ENCODE results near the gene TMEM123. TPM values are rescaled to one million over a fixed set of nuclear protein-coding genes. Genes with fewer than 3 reads are reported as not detected.

TMEM123 gene
- total and polyA plus RNA-seq, 10 donors: 51.3 to 184 (median 146) TPM

GRCh38 chr11:102416976-102417375, 35.6 kb downstream of the TMEM123 start:
- Histone ChIP-seq H3K27me3 (replicated peaks in 1 of 7) (no peaks in the 10 kb centered on the region), H3K4me1 (peaks cover 0 to 79% (median 14%) of the 10 kb centered on the region in 6 donors), H3K9me3 (peaks cover 0 to 19% (median 11%) of the 10 kb centered on the region in 8 donors), H3K27ac (peak overlapping the region in 2 of 8 donors; percentile 4 to 18), H3K36me3 (peaks cover 0 to 15% (median 0%) of the 10 kb centered on the region in 6 donors), H3K4me3 (no peak overlapping the region)
- no peak for DNase-seq
- TF ChIP-seq CTCF (IDR thresholded peaks at IDR 0.05 in 8 of 11, conservative IDR thresholded peaks at IDR 0.05 in 3 of 11) (no peak), POLR2AphosphoS5 (IDR thresholded peaks at IDR 0.05) (no peak), POLR2A (IDR thresholded peaks at IDR 0.05) (no peak)
- intact Hi-C loops (cut with DNase I; ENCODE audit: low total_unique reads): no loop called here
- WGBS, 5 donors: 80 to 95% (median 86%) methylated on average over 2 of the region's 2 CpGs

DNA sequence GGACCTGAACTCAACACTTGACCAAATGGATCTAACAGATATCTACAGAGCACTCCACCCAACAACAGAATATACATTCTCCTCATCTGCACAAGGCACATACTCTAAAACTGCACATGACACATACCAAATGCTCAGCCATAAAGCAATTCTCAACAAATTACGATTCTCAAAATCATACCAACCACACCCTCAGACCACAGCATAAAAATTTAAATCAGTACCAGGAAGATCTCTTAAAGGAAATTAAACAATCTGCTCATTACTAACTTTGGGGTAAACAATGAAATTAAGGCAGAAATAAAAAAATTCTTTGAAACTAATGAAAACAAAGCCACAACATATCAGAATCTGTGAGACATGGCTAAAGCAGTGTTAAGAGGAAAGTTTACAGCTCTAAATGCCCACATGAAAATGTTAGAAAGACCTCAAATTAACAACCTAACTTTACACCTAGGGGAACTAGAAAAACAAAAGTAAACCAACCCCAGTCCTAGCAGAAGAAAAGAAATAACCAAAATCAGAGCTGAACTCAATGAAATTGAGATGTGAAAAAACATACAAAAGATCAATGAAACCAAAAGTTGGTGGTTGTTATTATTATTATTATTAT, 37.2 kb downstream of the TMEM123 start:
- intact Hi-C loops (cut with DNase I; ENCODE audit: low total_unique reads): no loop called here
- peak overlapping the region in 2 of 8 donors; percentile 4 to 18 for H3K27ac ChIP-seq
- peaks cover 0 to 21% (median 0%) of the 10 kb centered on the region in 6 donors for H3K36me3 ChIP-seq
- TF ChIP-seq POLR2A (IDR thresholded peaks at IDR 0.05): no peak
- no peak for TF ChIP-seq POLR2AphosphoS5 (IDR thresholded peaks at IDR 0.05)
- no peak for TF ChIP-seq CTCF (IDR thresholded peaks at IDR 0.05 in 8 of 11, conservative IDR thresholded peaks at IDR 0.05 in 3 of 11)
- H3K27me3 ChIP-seq (replicated peaks in 1 of 7): no peaks in the 10 kb centered on the region
- H3K4me3 ChIP-seq: no peak overlapping the region
- DNase-seq: no peak
- WGBS, 5 donors: 60 to 77% (median 63%) methylated on average over 1 of the region's 1 CpG
- H3K4me1 ChIP-seq: peaks cover 0 to 75% (median 11%) of the 10 kb centered on the region in 6 donors
- H3K9me3 ChIP-seq: peaks cover 0 to 19% (median 11%) of the 10 kb centered on the region in 8 donors

DNA sequence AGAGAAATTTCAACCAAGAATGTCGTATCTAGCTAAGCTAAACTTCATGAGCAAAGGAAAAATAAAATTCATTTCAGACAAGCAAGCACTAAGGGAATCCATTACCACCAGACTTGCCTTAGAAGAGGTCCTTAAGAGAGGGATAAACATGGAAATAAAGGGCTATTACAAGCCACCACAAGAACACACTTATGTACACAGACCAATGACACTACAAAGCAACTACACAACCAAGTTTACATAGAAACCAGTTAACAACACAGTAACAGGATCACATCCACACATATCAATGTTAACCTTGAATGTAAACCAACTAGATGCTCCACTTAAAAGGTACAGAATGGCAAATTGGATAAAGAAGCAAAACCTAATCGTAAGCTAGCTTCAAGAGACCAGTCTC, 38.0 kb downstream of the TMEM123 start:
- Histone ChIP-seq H3K36me3 (peaks cover 0 to 29% (median 1%) of the 10 kb centered on the region in 6 donors), H3K27me3 (replicated peaks in 1 of 7) (no peaks in the 10 kb centered on the region), H3K4me3 (no peak overlapping the region), H3K27ac (no peak overlapping the region), H3K4me1 (peaks cover 0 to 70% (median 7%) of the 10 kb centered on the region in 6 donors), H3K9me3 (peaks cover 0 to 19% (median 11%) of the 10 kb centered on the region in 8 donors)
- intact Hi-C loops (cut with DNase I; ENCODE audit: low total_unique reads): no loop called here
- no peak for DNase-seq
- TF ChIP-seq POLR2A (IDR thresholded peaks at IDR 0.05) (no peak), CTCF (IDR thresholded peaks at IDR 0.05 in 8 of 11, conservative IDR thresholded peaks at IDR 0.05 in 3 of 11) (no peak), POLR2AphosphoS5 (IDR thresholded peaks at IDR 0.05) (no peak)
- WGBS, 5 donors: 89 to 98% (median 94%) methylated on average over 2 of the region's 2 CpGs

DNA sequence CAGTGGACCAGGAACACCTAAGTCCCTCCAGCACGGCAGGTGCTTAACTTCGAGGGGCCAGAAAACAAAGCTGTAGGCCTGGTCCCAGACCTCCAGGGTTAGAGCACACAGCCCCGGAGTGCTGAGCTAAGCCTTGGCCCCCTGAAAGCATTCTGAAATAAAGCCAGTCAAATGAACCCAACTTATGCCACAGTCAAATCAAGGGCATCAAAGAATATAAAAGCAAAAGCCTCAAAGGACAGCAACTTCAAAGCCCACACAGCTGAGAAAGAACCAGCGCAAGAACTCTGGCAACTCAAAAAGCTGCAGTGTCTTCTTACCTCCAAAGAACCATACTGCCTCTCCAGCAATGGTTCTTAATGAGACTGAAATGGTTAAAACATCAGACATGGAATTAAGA, 39.1 kb downstream of the TMEM123 start:
- Histone ChIP-seq H3K4me3 (no peak overlapping the region), H3K4me1 (peaks cover 0 to 68% (median 7%) of the 10 kb centered on the region in 6 donors), H3K36me3 (peaks cover 0 to 29% (median 1%) of the 10 kb centered on the region in 6 donors), H3K9me3 (peaks cover 0 to 15% (median 10%) of the 10 kb centered on the region in 8 donors), H3K27ac (no peak overlapping the region), H3K27me3 (replicated peaks in 1 of 7) (no peaks in the 10 kb centered on the region)
- intact Hi-C loops (cut with DNase I; ENCODE audit: low total_unique reads): no loop called here
- DNase-seq: no peak
- TF ChIP-seq POLR2AphosphoS5 (IDR thresholded peaks at IDR 0.05): no peak
- TF ChIP-seq CTCF (IDR thresholded peaks at IDR 0.05 in 8 of 11, conservative IDR thresholded peaks at IDR 0.05 in 3 of 11): no peak
- TF ChIP-seq POLR2A (IDR thresholded peaks at IDR 0.05): no peak
- 85 to 97% (median 93%) methylated on average over 4 of the region's 4 CpGs for WGBS, 5 donors

All from spleen (tissue), 11 donors.